ENCODE results near the gene DPM2.

DPM2 gene

DNA sequence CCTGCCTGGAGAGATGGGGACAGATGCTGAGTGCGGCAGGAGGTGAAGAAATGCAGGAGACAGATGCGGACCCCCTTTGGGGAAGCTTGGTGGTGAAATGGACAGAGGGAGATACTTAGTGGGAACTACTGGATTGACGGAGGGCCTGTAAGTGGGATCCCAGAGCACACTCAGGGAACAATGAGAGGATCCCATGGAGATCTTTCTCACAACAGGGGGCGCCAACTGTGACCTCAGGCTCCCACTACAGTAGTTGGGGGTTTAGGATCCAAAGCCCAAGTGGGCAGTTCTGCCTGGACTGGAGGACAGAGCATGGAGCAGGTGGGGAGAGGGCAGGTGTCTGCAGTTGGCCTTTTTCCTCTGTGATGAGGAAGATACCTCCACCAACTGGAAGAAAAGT lies 3.4 kb downstream of the DPM2 start:
- DNase-seq, result no peak

DNA sequence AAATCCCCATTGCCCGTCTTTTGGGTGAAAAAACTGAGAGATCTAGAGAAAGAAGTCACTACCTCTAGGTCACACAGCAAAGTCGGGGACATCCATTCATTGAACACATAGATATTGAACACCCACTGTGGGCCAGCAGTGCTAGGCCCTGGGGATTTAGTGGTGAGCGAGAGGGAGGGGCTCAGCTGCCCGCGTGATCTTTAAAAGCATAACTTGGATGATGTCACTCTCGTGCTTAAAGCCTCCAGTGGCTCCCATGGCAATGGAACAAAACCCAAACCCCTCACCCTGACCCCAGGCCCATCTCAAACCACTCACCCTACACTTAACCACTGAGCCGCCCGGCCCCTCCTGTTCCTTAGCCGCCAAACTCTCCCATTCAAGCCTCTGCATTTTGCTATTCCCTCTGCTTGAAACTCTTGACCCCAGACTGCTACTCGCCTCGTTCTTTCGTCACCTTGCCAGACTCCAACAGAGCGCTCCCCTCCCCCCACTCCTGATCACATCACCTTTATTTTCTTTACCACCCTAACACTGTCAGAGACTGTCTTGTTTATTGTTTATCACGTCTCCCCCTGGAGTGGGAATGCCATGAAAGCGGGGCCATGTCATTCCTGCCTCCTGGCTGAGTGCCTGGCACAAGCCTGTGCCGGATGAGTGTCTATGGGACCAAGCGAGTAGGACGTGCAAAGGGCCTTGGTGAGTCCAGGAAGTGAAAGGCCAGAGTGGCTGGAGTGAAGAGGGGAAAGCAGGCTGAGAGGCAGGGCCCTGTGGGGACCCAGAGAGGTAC lies 6.4 kb downstream of the DPM2 start:
- peak; percentile 32 for DNase-seq

DNA sequence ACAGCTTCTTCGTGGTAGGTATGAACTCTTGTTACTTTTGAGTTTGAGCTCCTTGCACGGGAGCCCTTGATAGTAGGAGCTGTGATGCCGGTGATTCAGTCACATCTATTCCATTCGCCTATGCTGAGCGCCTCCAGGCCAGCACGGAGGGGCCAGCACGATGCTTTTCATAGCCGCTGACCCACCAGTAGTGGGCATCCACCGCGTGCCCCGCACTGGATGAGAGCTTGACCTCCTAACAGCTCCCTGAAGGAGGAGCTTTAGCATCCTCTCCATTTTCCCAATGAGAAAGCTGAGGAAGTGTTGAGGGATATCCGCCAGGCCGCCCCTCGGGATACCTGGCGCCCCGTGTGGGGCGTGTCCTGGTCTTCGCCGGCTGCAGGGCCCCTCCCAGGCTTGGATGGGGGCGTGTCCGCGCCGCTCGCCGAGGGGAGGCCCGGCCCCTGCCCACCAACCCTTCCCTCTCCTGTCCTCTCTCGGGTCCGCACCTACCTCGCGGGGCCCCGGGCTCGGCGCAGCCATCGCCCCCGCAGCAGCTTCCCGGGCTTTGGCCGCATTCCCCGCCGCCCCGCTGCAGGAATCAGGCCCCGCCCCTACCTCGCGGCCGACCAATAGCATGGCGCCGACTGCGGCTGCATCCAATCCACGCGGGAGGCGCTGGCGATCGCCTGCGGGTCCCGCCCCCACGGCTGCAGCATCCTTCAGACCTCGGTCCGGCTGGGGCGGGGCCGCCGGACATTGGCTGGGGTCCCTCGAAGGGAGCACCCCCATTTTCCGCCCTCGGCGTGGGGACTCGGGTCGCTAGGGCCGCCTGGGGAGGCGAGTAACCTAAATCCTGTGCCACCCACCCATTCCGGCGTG lies 7.2 kb downstream of the DPM2 start, which contains the start of gene PIP5KL1:
PIP5KL1 (minus strand) TSS at position 547 of the 861 bp plus-strand sequence; CDS start at position 522, 25 bp downstream.
- DNase-seq, result peak; percentile 79

DNA sequence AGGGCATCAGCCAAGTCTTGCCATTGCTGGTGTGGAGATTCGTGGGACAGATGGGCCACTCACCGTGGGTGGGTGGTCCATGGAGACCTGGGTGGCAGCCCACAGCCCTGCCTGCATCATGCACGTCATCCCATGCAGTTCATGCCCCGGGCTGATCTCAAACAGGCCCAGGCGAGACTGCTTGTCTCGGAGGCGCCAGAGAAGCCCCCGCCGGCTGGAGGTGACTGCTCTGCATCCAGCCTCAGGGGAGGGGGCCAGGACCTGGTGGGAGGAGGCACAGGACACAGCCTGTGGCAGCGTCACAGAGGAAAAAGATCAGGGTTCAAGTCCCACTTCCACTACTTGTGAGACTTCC lies 8.1 kb downstream of the DPM2 start:
- DNase-seq, result no peak

DNA sequence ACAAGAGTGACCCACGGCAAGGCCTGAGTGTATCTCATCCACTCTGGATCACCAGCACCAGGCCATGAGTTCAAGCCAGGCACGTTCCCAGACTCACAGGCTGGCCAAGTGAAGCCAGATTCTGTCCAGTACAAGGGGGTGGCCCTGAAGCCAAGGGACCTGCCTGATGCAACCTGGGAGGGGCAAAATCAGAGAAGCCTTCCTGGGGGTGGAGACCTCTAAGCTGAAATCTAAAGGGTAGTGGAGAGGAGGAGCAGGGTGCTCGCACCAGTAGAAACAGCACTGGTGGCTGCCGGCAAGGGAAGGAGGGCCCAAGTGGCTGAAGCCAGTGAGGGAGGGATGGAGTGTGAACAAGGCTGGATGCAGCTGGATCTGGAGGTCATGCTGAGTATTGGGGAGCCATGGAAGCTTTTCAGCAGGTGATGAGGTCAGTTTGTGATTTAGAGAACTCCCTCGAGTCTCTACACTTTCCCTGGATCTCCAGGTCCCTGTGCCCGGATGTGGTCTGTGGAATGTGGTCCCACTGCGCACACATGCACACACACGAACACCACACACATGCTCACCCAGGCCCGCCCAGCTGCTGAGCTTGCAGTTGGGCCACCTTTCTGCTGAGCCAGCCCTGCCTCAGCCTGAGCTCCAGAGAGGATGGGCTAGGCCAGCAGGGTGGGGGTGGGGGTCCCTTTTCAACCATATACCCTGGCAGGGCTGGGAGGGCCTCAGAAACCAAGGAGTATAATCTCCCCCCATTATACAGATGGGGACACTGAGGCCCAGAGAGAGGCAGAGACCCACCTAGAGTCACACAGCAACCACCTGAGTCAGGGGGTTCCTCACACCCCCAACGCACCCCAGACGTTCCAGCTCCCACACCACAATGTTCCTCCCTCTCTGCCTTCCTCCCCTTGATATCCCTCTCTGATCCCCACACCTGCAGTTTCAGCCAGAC lies 8.7 kb downstream of the DPM2 start:
- peak; percentile 12 for DNase-seq

DNA sequence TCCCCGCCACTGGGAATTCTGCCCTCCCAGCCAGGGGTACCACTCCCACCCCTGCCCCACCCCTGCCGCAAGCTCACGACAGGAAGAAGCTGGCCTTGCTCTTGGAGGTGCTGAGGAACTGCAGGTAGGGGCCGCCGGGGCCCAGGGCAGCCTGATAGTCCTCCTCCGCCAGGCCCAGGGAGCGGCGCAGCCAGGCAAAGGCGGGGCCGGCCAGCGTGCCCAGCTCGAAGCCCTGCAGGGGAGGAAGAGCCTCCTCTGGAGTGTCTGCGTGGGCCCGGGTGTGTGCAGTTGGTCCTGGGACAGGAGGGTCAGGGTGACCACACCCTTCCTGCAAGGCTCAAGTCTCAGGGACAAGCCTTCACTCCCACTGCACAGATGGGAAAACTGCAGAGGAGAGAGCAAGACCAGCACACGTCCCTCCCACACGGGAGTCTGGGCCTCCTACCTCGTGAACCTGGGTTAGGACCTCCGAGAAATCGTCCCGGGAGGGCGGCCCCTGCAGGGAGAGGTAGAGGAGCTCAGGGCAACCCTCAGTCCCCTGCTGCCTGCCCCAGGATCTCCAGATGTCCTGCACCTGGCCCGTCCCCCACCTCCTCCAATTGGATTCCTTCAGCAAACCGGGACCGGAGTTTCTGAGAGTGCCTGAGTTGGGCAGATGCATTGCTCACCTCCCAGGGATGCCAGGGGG lies 9.5 kb downstream of the DPM2 start:
- peak; percentile 10 for DNase-seq

DNA sequence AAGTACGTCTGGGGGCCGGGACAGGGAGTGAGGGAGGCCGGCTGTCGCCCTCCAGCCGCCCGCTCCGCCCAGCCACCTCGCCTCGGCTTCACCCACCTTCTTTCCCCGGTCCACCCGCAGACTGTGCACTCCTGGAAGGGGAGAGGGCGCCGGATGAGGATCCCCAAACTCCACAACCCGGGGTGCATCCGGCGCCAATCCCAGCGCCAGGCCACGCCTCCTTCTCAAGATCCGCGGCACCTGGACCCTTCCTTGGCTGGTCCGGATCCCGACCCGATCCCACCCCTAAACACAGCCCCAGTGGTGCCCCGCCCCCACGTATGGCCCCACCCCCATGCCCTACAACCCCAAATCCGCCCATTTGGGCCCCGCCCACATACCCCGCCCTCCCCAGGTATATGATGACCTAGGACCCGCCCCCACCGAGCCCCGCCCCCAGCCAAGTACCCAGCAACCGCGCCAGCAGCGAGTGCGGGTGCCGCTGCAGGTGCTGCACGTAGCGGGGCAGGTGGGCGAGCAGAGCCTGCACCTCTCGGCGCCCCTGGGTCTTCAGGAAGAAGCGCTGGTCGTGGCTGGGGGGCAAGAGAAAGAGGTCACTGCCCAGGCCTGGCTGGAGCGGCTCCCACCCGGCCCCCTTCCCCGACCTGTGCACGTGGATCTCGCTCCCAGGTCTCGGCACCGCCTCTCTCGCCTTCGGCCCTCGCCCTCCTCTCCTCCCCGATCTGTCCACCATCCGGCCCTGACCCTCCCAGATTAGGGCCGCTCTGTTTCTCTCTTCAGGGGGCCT lies 10.3 kb downstream of the DPM2 start:
- DNase-seq, result peak; percentile 72

DNA sequence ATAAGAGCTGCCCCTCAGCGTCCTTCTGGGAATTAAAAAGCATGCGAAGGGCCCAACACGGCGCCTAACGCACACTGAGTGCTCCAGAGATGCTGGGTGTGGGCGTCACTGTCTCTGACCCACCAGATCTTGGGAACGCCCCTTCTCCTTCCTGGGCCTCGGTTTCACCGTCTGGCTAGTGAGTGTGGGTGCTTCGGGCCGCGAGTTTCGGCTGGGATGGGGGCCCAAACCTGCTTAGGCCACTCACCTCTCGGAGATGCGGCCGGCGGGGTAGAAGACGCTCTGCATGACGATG lies 10.8 kb downstream of the DPM2 start:
- no peak for DNase-seq

DNA sequence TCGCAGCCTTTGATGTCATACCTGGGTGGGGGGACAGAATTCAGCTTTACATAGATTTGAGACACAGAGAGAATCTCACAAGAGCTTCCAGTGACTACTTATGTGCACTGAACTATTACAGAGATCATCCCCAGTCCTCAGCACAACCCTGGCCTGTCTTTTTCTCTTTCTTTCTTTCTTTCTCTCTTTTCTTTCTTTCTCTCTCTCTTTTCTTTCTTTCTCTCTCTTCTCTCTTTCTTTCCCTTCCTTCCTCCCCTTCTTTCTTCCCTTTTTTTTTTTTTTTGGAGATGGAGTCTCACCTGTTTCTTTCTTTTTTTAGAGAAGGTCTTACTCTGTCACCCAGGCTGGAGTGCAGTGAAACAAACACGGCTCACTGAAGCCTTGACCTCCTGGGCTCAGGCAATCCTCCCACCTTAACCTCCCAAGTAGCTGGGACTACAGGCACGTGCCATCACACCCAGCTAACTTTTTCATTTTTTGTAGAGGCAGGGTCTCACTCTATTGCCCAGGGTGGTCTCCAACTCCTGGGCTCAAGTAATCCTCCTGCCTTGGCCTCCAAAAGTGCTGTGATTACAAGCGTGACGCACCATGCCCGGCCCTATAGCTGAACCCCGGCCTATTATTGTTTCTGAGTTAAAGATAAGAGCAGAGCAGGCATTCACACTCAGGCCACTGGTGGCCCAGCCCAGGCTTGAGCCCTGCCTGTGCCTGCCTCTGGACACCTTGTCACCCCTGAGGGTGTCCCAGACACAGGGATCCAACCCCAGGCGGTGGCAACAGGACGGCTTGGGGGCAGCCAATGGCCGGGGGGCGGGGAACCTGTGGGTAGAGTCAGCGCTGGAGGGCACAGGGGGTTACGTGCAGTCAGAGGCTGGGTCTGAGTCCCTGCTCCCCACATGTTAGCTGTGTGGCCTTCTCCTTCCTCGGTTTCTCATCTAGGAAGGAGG lies 11.4 kb downstream of the DPM2 start:
- no peak for DNase-seq

DNA sequence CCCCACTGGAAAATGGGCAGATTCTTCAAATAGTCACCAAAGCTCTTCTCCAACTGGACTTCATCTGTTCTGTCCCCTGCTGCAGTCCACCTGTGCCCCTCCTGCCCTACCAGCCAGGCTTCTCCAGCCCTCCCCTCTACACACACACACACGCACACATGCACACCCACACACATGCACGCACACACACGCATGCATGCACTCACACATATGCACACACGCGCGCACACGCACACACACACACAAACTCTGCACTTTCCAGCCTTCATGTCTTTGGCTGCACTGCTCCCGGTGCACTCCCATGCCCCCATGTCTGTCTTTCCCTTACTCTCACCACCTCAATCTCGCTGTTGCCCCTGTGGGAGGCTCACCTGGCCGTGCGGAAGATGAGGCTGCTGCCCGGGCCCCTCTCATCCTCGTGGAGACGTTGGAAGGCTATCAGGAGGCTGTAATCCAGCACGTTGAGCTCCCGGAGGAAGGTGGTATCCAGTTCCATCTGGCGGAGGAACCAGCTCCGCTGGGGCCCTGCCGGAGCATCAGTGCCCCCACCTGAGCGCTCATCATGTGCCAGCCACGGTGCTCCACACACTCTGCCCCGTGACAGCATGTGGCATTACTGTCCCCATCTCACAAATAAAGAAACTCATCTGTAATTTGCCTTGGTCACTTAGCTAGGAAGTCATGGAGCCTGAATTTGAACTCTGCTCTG lies 12.8 kb downstream of the DPM2 start:
- no peak for DNase-seq

DNA sequence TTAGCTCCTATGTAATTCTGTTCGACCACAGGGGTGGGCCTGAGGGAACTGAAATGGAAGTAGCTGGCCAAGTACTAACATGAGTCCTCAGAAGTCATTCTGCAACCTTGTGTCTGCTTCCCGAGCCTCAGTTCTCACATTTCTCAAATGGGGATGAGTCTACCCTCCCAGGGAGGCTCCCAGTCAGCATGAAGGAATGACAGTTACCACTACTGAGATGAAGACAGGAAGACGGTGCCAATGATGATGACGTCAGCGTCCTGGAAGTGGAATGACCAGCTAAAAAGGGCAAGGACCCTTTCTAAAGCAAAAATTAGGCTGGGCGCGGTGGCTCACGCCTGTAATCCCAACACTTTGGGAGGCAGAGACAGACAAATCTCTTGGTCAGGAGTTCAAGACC lies 13.9 kb downstream of the DPM2 start:
- no peak for DNase-seq

DNA sequence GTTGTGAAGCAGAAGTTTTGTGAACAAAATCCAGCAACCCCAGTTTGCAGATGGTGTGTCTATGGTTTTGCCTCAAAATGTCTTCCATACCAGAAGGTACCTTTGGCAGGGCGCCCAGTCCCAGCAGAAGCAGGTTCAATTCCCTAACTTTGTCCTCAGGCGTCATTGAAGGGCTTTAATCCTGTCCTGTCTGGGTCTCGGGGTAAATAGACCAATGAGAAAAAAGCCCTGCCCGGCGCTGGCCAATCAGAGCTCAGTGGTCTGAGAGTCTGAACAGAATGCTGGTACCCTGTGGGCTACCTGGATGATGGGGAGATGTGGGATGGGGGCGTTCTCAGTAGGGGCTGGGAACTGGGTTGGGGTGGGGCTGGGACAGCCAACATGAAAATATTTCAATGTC lies 14.6 kb downstream of the DPM2 start:
- DNase-seq, result no peak

DNA sequence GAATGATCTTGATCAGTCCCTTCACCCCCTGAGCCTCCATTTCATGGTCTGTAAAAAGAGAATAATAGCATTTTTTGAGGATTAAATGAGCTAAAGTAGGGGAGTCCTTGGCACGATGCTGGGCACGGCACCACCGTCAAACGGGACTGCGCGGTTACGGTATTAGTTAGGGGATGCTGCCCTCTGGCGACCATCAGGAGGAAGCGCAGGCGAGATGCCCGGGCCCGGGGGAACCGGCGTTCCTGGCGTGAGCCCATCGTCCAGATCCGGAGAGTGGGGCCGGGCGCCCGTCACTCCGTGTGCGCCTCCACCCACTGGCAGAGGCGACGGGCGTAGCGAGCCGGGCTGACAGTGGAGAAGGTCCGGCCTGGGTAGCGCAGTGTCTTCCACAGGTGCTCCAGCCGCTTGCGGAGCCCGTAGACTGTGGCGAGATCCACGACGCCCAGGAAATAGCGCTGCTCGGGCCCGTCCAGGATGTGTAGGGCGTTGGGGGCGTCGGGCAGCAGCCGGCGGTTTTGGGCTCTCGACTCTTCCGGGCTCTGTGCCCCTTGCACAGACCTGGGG lies 16.0 kb downstream of the DPM2 start:
- peak; percentile 82 for DNase-seq

DNA sequence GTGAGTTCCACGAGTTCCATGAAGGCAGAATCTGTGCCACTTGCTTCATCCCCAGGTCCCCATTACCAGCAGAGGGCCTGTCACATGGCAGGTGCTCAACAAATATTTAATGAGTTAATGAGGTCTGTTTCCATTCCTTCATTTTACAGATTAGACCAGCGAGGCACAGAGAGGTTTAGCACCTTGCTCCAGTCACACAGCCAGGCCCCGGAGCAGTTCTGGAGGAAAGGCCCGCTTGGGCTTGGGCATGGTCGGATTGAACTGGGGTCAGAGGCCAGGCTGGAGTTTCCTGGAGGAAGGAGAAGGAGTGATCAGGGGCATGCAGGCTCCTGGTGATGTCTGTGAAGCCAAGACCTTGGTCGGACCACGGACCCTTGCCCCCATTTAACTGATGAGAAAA lies 16.9 kb downstream of the DPM2 start:
- no peak for DNase-seq

DNA sequence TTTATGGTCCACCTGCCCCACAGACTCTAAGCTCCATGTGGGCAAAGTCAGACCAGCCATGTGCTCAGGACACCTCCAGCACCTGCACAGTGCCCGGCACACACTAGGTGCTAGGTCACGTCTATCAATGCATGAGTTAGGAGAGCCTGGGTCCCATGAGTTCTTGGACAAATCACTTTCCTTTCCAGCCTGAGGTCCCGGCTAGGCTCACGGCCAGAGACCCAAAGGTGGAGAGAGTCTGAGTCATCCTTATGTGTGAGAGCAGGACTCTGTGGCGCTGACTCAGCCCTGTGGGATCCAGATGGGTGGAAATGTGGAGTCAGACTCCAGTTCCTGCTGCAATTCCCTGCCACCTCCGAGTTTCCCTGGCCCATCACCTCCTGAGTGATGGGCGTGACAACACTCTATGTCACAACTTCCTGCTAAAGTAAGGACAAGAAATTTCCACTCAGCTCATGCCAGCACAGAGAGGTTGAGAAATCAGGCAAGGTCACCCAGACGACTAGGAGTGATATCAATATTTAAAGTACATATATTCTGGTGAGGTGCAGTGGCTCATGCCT lies 18.3 kb downstream of the DPM2 start:
- peak; percentile 52 for DNase-seq

DNA sequence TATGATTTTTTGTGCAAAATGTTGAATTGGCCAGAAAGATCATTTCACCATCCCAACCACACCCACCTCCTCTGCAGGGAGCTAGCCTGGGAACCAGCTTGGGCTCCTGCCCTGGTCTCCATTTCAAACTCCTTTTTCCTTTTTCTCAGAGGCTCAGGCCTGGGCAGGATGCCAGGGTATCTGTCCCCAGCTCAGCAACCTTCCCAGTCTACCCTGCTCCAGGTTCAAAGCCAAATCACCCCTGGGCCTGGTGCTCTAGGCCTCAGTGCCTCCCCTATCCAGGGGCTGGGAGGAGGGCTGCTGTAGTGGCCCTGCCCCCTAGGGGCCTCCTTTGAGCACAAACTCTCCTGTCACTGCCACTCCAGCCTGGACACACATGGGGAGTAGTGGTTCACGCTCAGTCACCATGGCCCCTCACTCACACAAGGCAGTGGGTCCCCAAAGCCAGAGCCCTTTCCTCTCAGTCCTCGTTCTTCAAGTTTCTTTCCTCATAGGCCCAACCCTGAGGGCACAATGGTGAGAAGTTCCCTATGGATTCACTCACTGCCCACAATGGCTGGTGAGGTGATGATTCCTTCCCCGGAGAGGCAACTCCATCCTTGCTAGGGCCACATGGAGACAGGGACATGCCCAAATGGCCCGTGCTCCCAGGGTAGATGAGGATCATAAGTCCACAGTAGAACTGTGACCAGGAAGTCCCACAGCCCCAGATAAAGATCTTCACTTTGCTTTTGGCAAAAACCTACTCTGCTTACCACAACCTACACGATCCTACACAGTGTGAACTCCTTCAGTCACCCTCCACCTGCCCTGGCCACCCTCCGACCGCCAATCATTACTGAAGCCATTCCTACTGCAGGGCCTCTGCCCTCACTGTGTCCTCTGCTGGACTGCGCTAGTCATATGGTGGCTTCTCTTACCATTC lies 19.2 kb downstream of the DPM2 start:
- DNase-seq, result no peak

DNA sequence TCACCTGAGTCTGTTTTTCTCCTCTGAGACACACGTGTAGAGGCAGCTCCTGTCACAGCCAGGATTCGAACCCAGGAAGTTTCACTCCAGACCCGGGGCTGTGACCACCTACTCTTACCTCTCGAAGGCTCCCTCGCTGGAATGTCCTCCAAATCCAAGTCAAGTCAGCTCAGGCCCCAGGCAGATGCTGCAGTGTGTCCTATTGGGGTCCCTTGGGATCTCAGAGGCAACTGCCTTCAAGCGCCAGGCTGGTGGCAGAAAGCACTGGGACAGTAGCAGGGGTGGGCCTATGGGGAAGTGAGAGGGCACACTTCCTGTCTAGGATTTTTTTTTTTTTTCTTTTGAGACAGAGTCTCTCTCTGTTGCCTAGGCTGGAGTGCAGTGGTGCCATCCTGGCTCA lies 20.1 kb downstream of the DPM2 start:
- DNase-seq, result no peak
